ENCODE results near the gene PSMD8. TPM values are rescaled to one million over a fixed set of nuclear protein-coding genes. Genes with fewer than 3 reads are reported as not detected.
A peak's percentile ranks its signal among the peaks of the same experiment; 100 is the strongest.
"Not testable (repeated sequence)": the region's sequence is repeated elsewhere in the genome, so short reads cannot be mapped to it uniquely, and the experiment has no call there.

The PSMD8 gene
- total RNA-seq, 1 donor from 2014 or later, result 316 TPM

DNA sequence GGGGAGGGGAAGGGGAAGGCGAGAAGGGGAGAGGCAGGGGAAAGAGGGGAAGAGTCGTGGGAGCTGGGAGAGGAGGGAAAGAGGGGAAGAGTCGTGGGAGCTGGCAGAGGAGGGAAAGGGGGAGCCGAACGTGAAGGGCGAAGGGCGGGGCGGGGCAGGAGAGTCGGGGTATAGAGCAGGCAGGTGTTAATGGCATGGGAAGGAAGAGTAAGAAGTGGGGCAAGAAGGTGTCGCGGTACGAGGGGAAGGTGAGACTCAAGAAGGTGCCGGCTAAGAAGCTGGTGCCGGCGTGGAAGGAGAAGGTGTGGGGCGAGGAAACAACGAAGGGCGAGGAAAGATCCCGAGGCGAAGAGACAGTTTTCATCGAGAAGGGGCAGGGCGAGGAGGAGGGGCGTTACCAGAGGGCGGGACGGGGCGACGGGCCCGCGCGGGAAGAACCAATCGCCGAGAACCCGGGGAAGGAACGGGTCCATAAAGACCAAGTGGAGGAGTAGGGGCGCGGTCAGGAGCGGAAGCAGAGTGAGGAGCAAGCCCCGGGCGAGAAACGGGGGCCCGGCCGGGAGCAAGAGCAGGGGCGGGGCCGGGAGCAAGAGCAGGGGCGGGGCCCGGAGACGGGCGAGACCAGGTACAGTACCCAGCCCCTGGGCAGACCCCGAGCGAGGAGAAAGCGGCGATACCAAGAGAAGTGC is 38.3 kb upstream of the PSMD8 start:
- peak overlapping the region; percentile 84 for H3K4me3 ChIP-seq (ENCODE audit: low read depth, low read length)

DNA sequence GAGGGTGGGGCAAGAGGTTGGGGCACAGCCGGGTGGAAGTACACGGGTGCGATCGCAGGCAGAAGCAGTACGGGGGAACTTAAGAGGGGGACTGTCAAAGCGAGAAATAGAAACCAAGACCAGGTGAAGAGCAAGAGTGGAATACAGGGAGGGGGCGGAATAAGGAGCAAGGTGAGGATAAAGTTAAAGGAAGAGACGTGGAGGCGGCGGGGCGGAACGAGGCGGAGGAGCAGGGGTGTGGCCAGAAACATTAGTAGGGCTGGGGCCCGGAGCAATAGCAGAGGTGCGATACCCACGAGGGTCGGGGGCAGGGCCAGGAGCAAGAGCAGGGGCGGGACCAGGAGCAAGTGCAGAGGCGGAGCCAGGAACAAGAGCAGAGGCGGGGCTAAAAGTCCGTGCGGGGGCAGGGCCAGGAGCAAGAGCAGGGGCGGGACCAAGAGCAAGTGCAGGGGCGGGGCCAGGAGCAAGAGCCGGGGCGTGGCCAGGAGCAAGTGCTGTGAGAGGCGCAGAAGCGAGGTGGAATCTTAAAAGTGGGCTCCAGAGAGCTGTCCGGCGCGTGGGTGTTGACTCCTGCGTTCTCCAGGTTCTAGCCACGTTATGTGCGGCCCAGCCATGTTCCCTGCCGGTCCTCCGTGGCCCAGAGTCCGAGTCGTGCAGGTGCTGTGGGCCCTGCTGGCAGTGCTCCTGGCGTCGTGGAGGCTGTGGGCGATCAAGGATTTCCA is 37.6 kb upstream of the PSMD8 start:
- DNase-seq (ENCODE audit: low read depth), result peak; percentile 61
- TF ChIP-seq, protein P1, sequence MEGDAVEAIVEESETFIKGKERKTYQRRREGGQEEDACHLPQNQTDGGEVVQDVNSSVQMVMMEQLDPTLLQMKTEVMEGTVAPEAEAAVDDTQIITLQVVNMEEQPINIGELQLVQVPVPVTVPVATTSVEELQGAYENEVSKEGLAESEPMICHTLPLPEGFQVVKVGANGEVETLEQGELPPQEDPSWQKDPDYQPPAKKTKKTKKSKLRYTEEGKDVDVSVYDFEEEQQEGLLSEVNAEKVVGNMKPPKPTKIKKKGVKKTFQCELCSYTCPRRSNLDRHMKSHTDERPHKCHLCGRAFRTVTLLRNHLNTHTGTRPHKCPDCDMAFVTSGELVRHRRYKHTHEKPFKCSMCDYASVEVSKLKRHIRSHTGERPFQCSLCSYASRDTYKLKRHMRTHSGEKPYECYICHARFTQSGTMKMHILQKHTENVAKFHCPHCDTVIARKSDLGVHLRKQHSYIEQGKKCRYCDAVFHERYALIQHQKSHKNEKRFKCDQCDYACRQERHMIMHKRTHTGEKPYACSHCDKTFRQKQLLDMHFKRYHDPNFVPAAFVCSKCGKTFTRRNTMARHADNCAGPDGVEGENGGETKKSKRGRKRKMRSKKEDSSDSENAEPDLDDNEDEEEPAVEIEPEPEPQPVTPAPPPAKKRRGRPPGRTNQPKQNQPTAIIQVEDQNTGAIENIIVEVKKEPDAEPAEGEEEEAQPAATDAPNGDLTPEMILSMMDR (IDR thresholded peaks at IDR 0.05; ENCODE audit: insufficient read depth, low read length, poor library complexity, severe bottlenecking), result no peak
- H3K27me3 ChIP-seq (ENCODE audit: control insufficient read depth, insufficient read depth, low read length), result no peaks in the 10 kb centered on the region
- H3K36me3 ChIP-seq (ENCODE audit: control insufficient read depth, insufficient read depth, low read length), result no peaks in the 10 kb centered on the region
- peak overlapping the region; percentile 84 for H3K4me3 ChIP-seq (ENCODE audit: low read depth, low read length)

More for the DNA sequence above, 38.3 kb upstream of the PSMD8 start:
- DNase-seq (ENCODE audit: low read depth), result peak; percentile 73
- TF ChIP-seq, protein P1 (IDR thresholded peaks at IDR 0.05; ENCODE audit: insufficient read depth, low read length, poor library complexity, severe bottlenecking), result no peak
- Histone ChIP-seq H3K27me3 (ENCODE audit: control insufficient read depth, insufficient read depth, low read length) (no peaks in the 10 kb centered on the region), H3K36me3 (ENCODE audit: control insufficient read depth, insufficient read depth, low read length) (no peaks in the 10 kb centered on the region)

DNA sequence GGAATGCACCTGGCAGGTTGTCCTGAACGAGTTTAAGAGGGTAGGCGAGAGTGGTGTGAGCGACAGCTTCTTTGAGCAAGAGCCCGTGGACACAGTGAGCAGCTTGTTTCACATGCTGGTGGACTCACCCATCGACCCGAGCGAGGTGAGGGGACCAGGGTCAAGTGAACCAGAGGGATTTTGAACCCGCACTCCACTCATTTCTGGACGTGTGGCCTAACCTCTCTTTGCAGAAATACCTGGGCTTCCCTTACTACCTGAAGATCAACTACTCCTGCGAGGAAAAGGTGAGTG is 37.1 kb upstream of the PSMD8 start:
- TF ChIP-seq, protein P1 (IDR thresholded peaks at IDR 0.05; ENCODE audit: insufficient read depth, low read length, poor library complexity, severe bottlenecking), result no peak
- Histone ChIP-seq H3K27me3 (ENCODE audit: control insufficient read depth, insufficient read depth, low read length) (no peaks in the 10 kb centered on the region), H3K4me3 (ENCODE audit: low read depth, low read length) (peak overlapping the region; percentile 33), H3K36me3 (ENCODE audit: control insufficient read depth, insufficient read depth, low read length) (no peaks in the 10 kb centered on the region)
- no peak for DNase-seq (ENCODE audit: low read depth)

DNA sequence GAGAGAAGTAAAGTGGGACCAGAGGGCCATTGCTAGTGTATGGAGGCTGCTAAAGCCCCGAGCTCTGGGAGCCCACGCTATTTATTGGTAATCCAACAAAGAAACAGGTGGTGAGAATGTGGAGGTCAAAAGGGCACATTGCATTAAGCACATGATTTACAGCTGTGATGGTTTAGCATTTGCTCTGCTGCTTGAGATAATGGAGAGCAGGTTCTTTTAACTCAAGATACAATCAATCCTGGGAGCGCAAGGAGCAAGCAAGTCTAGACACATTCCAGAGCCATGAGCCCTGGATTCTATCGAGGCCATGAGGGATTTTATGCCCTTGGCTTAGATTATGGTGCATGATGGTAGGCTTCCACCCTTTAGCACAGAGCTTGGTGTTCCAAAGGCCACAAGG is 35.4 kb upstream of the PSMD8 start:
- H3K36me3 ChIP-seq (ENCODE audit: control insufficient read depth, insufficient read depth, low read length); DNase-seq (ENCODE audit: low read depth); H3K4me3 ChIP-seq (ENCODE audit: low read depth, low read length); H3K27me3 ChIP-seq (ENCODE audit: control insufficient read depth, insufficient read depth, low read length): not testable (repeated sequence)

DNA sequence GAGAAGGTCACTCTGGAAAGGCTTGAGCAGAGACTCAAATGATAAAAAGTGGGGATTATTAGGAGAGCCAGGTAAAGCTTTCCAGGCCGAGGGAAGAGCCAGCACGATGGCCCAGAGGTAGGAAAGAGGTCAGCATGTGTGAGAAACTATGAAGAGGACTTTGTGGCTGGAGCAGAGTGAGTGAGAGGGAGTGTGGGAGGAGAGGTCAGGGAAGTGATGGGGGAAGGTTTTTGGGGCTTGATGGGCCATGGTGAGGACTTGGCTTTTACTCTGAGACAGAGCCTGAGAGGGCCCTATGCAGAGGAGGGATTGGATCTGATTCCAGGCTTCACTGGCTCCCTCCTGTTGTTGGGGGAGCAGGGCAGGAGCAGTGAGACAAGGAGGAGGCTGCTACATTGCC is 33.4 kb upstream of the PSMD8 start:
- Histone ChIP-seq H3K4me3 (ENCODE audit: low read depth, low read length) (no peak overlapping the region), H3K27me3 (ENCODE audit: control insufficient read depth, insufficient read depth, low read length) (no peaks in the 10 kb centered on the region), H3K36me3 (ENCODE audit: control insufficient read depth, insufficient read depth, low read length) (no peaks in the 10 kb centered on the region)
- TF ChIP-seq, protein P1 (IDR thresholded peaks at IDR 0.05; ENCODE audit: insufficient read depth, low read length, poor library complexity, severe bottlenecking), result no peak
- DNase-seq (ENCODE audit: low read depth), result no peak

DNA sequence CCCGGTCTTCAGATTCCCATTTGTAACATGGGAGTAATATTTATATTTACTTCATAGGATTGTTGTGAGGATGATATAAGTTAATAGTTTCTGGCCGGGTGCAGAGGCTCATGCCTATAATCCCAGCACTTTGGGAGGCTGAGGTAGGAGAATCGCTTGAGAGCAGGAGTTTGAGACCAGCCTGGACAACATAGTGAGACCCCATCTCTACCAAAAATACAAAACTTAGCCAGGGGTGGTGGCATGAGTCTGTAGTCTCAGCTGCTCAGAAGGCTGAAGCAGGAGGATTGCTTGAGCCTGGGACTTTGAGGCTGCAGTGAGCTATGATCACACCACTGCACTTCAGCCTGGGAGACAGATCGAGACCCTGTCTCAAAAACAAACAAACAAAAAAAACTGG is 27.5 kb upstream of the PSMD8 start:
- Histone ChIP-seq H3K27me3 (ENCODE audit: control insufficient read depth, insufficient read depth, low read length) (no peaks in the 10 kb centered on the region), H3K4me3 (ENCODE audit: low read depth, low read length) (no peak overlapping the region), H3K36me3 (ENCODE audit: control insufficient read depth, insufficient read depth, low read length) (no peaks in the 10 kb centered on the region)
- TF ChIP-seq, protein P1 (IDR thresholded peaks at IDR 0.05; ENCODE audit: insufficient read depth, low read length, poor library complexity, severe bottlenecking), result no peak
- DNase-seq (ENCODE audit: low read depth), result no peak
